ENCODE measurements around the gene AMBRA1.

AMBRA1 gene

GRCh38 chr11:46611526-46612304 lies 17.9 kb upstream of the AMBRA1 start:
- TF ChIP-seq, protein P1, sequence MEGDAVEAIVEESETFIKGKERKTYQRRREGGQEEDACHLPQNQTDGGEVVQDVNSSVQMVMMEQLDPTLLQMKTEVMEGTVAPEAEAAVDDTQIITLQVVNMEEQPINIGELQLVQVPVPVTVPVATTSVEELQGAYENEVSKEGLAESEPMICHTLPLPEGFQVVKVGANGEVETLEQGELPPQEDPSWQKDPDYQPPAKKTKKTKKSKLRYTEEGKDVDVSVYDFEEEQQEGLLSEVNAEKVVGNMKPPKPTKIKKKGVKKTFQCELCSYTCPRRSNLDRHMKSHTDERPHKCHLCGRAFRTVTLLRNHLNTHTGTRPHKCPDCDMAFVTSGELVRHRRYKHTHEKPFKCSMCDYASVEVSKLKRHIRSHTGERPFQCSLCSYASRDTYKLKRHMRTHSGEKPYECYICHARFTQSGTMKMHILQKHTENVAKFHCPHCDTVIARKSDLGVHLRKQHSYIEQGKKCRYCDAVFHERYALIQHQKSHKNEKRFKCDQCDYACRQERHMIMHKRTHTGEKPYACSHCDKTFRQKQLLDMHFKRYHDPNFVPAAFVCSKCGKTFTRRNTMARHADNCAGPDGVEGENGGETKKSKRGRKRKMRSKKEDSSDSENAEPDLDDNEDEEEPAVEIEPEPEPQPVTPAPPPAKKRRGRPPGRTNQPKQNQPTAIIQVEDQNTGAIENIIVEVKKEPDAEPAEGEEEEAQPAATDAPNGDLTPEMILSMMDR (conservative IDR thresholded peaks at IDR 0.05; ENCODE audit: low read depth, low read length) = no peak
- H2AFZ ChIP-seq (ENCODE audit: low read depth) = no peak overlapping the region
- no peak overlapping the region for H3K4me2 ChIP-seq

GRCh38 chr11:46609386-46609785 lies 15.6 kb upstream of the AMBRA1 start:
- H3K36me3 ChIP-seq (ENCODE audit: insufficient read depth) = no peaks in the 10 kb centered on the region

More at GRCh38 chr11:46611526-46612304, 17.9 kb upstream of the AMBRA1 start:
- Histone ChIP-seq H3K36me3 (ENCODE audit: insufficient read depth) (no peaks in the 10 kb centered on the region), H3K9ac (no peak overlapping the region), H3K79me2 (ENCODE audit: insufficient read depth, low read depth) (no peaks in the 10 kb centered on the region), H4K20me1 (ENCODE audit: insufficient read depth) (no peaks in the 10 kb centered on the region), H3K27ac (no peak overlapping the region), H3K27me3 (ENCODE audit: insufficient read depth, low read depth) (no peaks in the 10 kb centered on the region), H3K4me3 (IDR thresholded peaks at IDR 0.05; ENCODE audit: insufficient read depth, low read depth, low read length) (no peak overlapping the region), H3K4me1 (ENCODE audit: low read depth, poor library complexity, severe bottlenecking) (peaks cover 6% of the 10 kb centered on the region)

DNA sequence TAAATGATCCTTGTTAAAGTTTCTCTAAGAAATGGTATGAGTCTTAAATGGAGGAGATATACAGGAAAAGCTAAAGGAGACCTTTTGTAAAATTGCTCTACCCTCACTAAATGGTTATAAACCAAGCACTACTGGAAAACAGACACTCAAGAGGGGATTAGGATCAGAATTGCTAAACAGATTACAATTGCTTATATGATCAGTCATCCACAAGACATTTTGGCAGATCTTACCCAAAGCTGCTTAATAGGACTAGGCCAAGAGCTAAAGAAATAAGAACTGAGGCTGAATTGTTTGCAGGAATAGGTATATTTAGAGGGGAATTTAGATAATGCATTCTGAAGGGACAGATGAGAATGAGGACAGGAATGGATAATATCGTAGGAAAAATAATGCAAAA lies 13.7 kb upstream of the AMBRA1 start:
- Histone ChIP-seq H2AFZ (ENCODE audit: low read depth) (no peak overlapping the region), H3K9ac (no peak overlapping the region), H3K27ac (no peak overlapping the region), H3K27me3 (ENCODE audit: insufficient read depth, low read depth) (no peaks in the 10 kb centered on the region), H3K79me2 (ENCODE audit: insufficient read depth, low read depth) (no peaks in the 10 kb centered on the region), H4K20me1 (ENCODE audit: insufficient read depth) (no peaks in the 10 kb centered on the region), H3K4me3 (IDR thresholded peaks at IDR 0.05; ENCODE audit: insufficient read depth, low read depth, low read length) (no peak overlapping the region), H3K4me1 (ENCODE audit: low read depth, poor library complexity, severe bottlenecking) (no peaks in the 10 kb centered on the region), H3K36me3 (ENCODE audit: insufficient read depth) (no peaks in the 10 kb centered on the region), H3K4me2 (no peak overlapping the region)
- TF ChIP-seq, protein P1 (conservative IDR thresholded peaks at IDR 0.05; ENCODE audit: low read depth, low read length) = no peak

More at GRCh38 chr11:46609386-46609785, 15.6 kb upstream of the AMBRA1 start:
- Histone ChIP-seq H3K27me3 (ENCODE audit: insufficient read depth, low read depth) (no peaks in the 10 kb centered on the region), H3K4me3 (IDR thresholded peaks at IDR 0.05; ENCODE audit: insufficient read depth, low read depth, low read length) (no peak overlapping the region), H3K9ac (no peak overlapping the region), H2AFZ (ENCODE audit: low read depth) (no peak overlapping the region), H3K79me2 (ENCODE audit: insufficient read depth, low read depth) (no peaks in the 10 kb centered on the region), H4K20me1 (ENCODE audit: insufficient read depth) (no peaks in the 10 kb centered on the region), H3K4me2 (no peak overlapping the region), H3K4me1 (ENCODE audit: low read depth, poor library complexity, severe bottlenecking) (no peaks in the 10 kb centered on the region), H3K27ac (no peak overlapping the region)
- TF ChIP-seq, protein P1 (conservative IDR thresholded peaks at IDR 0.05; ENCODE audit: low read depth, low read length) = no peak

- no peaks in the 10 kb centered on the region for H4K20me1 ChIP-seq (ENCODE audit: insufficient read depth)
- H2AFZ ChIP-seq (ENCODE audit: low read depth) = no peak overlapping the region
- no peaks in the 10 kb centered on the region for H3K4me1 ChIP-seq (ENCODE audit: low read depth, poor library complexity, severe bottlenecking)
- H3K79me2 ChIP-seq (ENCODE audit: insufficient read depth, low read depth) = no peaks in the 10 kb centered on the region
- no peaks in the 10 kb centered on the region for H3K27me3 ChIP-seq (ENCODE audit: insufficient read depth, low read depth)
- no peak overlapping the region for H3K27ac ChIP-seq
- H3K4me2 ChIP-seq = no peak overlapping the region
- H3K36me3 ChIP-seq (ENCODE audit: insufficient read depth) = no peaks in the 10 kb centered on the region
- TF ChIP-seq, protein P1 (conservative IDR thresholded peaks at IDR 0.05; ENCODE audit: low read depth, low read length) = no peak
- no peak overlapping the region for H3K9ac ChIP-seq
- no peak overlapping the region for H3K4me3 ChIP-seq (IDR thresholded peaks at IDR 0.05; ENCODE audit: insufficient read depth, low read depth, low read length)
Observed at GRCh38 chr11:46604796-46605195, 11.0 kb upstream of the AMBRA1 start.

Measured in KMS-11 (cell line).